Mesendoderm (in vitro differentiated cells): ENCODE results near the gene KRTAP9-4.

Source experiments
- DNase-seq: peaks from one replicate; pipeline ENCODE4 v3.0.0; 2013
- H2AK5ac ChIP-seq: 2 replicates; pipeline ENCODE4 v1.6.1; 2013; ENCODE audit warnings: low read length, inconsistent platforms
- H2BK120ac ChIP-seq: 2 replicates; pipeline ENCODE4 v1.6.1; 2013; ENCODE audit warnings: low read depth, mild to moderate bottlenecking, low read length, moderate library complexity, mixed read lengths
- H2BK15ac ChIP-seq: replicated peaks from 2 replicates; pipeline ENCODE4 v1.6.1; 2013; ENCODE audit warnings: low read depth, mild to moderate bottlenecking, moderate library complexity
- H2BK5ac ChIP-seq: 2 replicates; pipeline ENCODE4 v1.6.1; 2013; ENCODE audit warnings: low read length, inconsistent platforms
- H3K18ac ChIP-seq: 2 replicates; pipeline ENCODE4 v1.6.1; 2013; ENCODE audit warnings: mild to moderate bottlenecking, low read length, mixed read lengths
- H3K23ac ChIP-seq: one replicate; pipeline ENCODE4 v1.6.1; 2013; ENCODE audit warnings: low read length
- H3K27ac ChIP-seq: 2 replicates; pipeline ENCODE4 v1.5.1; 2013; ENCODE audit warnings: low read depth, mild to moderate bottlenecking, inconsistent platforms, low read length, moderate library complexity
- H3K27me3 ChIP-seq: 2 replicates; pipeline ENCODE4 v1.6.1; 2013; ENCODE audit warnings: low read length, control low read depth, mild to moderate bottlenecking, inconsistent platforms; ENCODE audit not compliant: insufficient read depth, poor library complexity
- H3K36me3 ChIP-seq: 2 replicates; pipeline ENCODE4 v1.6.1; 2013; ENCODE audit warnings: low read length, inconsistent platforms; ENCODE audit not compliant: control insufficient read depth, insufficient read depth
- H3K4ac ChIP-seq: one replicate; pipeline ENCODE4 v1.6.1; 2013; ENCODE audit warnings: low read depth, mild to moderate bottlenecking, low read length, moderate library complexity
- H3K4me1 ChIP-seq: 2 replicates; pipeline ENCODE4 v1.6.1; 2013; ENCODE audit warnings: low read depth, low read length, inconsistent platforms; ENCODE audit not compliant: control insufficient read depth
- H3K4me2 ChIP-seq: 2 replicates; pipeline ENCODE4 v1.6.1; 2013; ENCODE audit warnings: low read length
- H3K4me3 ChIP-seq: 2 replicates; pipeline ENCODE4 v1.5.1; 2013; ENCODE audit warnings: mild to moderate bottlenecking, low read length
- H3K56ac ChIP-seq: one replicate; pipeline ENCODE4 v1.6.1; 2013; ENCODE audit warnings: low read length
- H3K79me1 ChIP-seq: 2 replicates; pipeline ENCODE4 v1.6.1; 2013; ENCODE audit warnings: low read length, inconsistent platforms
- H3K79me2 ChIP-seq: 2 replicates; pipeline ENCODE4 v1.6.1; 2013; ENCODE audit warnings: mild to moderate bottlenecking, low read length; ENCODE audit not compliant: control insufficient read depth, insufficient read depth
- H3K9ac ChIP-seq: 2 replicates; pipeline ENCODE4 v1.6.1; 2013; ENCODE audit warnings: low read length, inconsistent platforms
- H4K5ac ChIP-seq: one replicate; pipeline ENCODE4 v1.6.1; 2013; ENCODE audit warnings: low read length
- H4K8ac ChIP-seq: one replicate; pipeline ENCODE4 v1.6.1; 2013; ENCODE audit warnings: low read depth, mild to moderate bottlenecking, control low read depth, low read length, moderate library complexity
- WGBS: extraction: QIAGEN DNeasy Blood & Tissue Kit; methylation state at CpG from one replicate; pipeline ENCODE4 v1.1.7; 2013; ENCODE audit warnings: low lambda C conversion rate, missing lambda C conversion rate; ENCODE audit not compliant: insufficient coverage; ENCODE audit errors: extremely low coverage; 5-methylcytosine and 5-hydroxymethylcytosine counted together

Gene KRTAP9-4

GRCh38 chr17:41256291-41256685 lies 6.8 kb downstream of the KRTAP9-4 start:
- Histone ChIP-seq H2AK5ac (no peak overlapping the region), H3K36me3 (no peaks in the 10 kb centered on the region), H3K18ac (no peak overlapping the region), H3K4ac (no peak overlapping the region), H2BK120ac (no peak overlapping the region), H4K8ac (no peak overlapping the region), H3K27me3 (no peaks in the 10 kb centered on the region), H3K4me2 (no peak overlapping the region), H3K9ac (no peak overlapping the region), H4K5ac (no peak overlapping the region), H3K79me2 (no peaks in the 10 kb centered on the region), H3K4me1 (no peaks in the 10 kb centered on the region), H3K23ac (no peak overlapping the region), H2BK5ac (no peak overlapping the region), H3K79me1 (no peaks in the 10 kb centered on the region), H2BK15ac (no peak overlapping the region), H3K56ac (no peak overlapping the region), H3K4me3 (no peak overlapping the region), H3K27ac (no peak overlapping the region)
- no CpG with 5 or more reads among the region's 1 CpG for WGBS
- DNase-seq: no peak

- Histone ChIP-seq H3K4me2 (no peak overlapping the region), H4K5ac (no peak overlapping the region), H3K4me3 (no peak overlapping the region), H3K36me3 (no peaks in the 10 kb centered on the region), H3K9ac (no peak overlapping the region), H2BK5ac (no peak overlapping the region), H3K18ac (no peak overlapping the region), H3K4ac (no peak overlapping the region), H3K4me1 (no peaks in the 10 kb centered on the region), H3K56ac (no peak overlapping the region), H2AK5ac (no peak overlapping the region), H4K8ac (no peak overlapping the region), H3K79me2 (no peaks in the 10 kb centered on the region), H3K23ac (no peak overlapping the region), H3K27me3 (no peaks in the 10 kb centered on the region), H2BK120ac (no peak overlapping the region), H3K79me1 (no peaks in the 10 kb centered on the region), H3K27ac (no peak overlapping the region), H2BK15ac (no peak overlapping the region)
- DNase-seq: no peak
Measured at GRCh38 chr17:41258406-41258805, 8.9 kb downstream of the KRTAP9-4 start.

- Histone ChIP-seq H3K79me2 (no peaks in the 10 kb centered on the region), H2BK5ac (no peak overlapping the region), H3K4me3 (no peak overlapping the region), H3K79me1 (no peaks in the 10 kb centered on the region), H4K5ac (no peak overlapping the region), H3K4ac (no peak overlapping the region), H3K4me2 (no peak overlapping the region), H3K27me3 (no peaks in the 10 kb centered on the region), H3K18ac (no peak overlapping the region), H3K36me3 (no peaks in the 10 kb centered on the region), H2AK5ac (no peak overlapping the region), H3K23ac (no peak overlapping the region), H3K4me1 (no peaks in the 10 kb centered on the region), H4K8ac (no peak overlapping the region), H3K9ac (no peak overlapping the region), H3K56ac (no peak overlapping the region), H3K27ac (no peak overlapping the region), H2BK15ac (no peak overlapping the region), H2BK120ac (no peak overlapping the region)
- WGBS: no CpG with 5 or more reads among the region's 2 CpGs
- DNase-seq: no peak
Measured at GRCh38 chr17:41263212-41263611, 13.7 kb downstream of the KRTAP9-4 start.

GRCh38 chr17:41264599-41264998 lies 15.1 kb downstream of the KRTAP9-4 start:
- Histone ChIP-seq H3K79me2 (no peaks in the 10 kb centered on the region), H3K4me3 (no peak overlapping the region), H2BK5ac (no peak overlapping the region), H2BK120ac (no peak overlapping the region), H2BK15ac (no peak overlapping the region), H3K56ac (no peak overlapping the region), H2AK5ac (no peak overlapping the region), H3K27me3 (no peaks in the 10 kb centered on the region), H3K79me1 (no peaks in the 10 kb centered on the region), H3K36me3 (no peaks in the 10 kb centered on the region), H3K23ac (no peak overlapping the region), H3K4me2 (no peak overlapping the region), H3K27ac (no peak overlapping the region), H3K9ac (no peak overlapping the region), H4K5ac (no peak overlapping the region), H3K18ac (no peak overlapping the region), H4K8ac (no peak overlapping the region), H3K4ac (no peak overlapping the region), H3K4me1 (no peaks in the 10 kb centered on the region)
- no peak for DNase-seq
- WGBS: no CpG with 5 or more reads among the region's 3 CpGs

GRCh38 chr17:41265078-41265477 lies 15.6 kb downstream of the KRTAP9-4 start, which contains the start of gene KRTAP9-6:
KRTAP9-6 (plus strand) TSS chr17:41265378; CDS start chr17:41265378, 0 bp downstream.
- H3K4me3 ChIP-seq: no peak within 1 kb of the TSS
- no peak for DNase-seq
- H2AK5ac ChIP-seq: no peak within 1 kb of the TSS
- WGBS: no CpG with 5 or more reads among the region's 2 CpGs
- no peak within 1 kb of the TSS for H3K4me2 ChIP-seq
- H3K9ac ChIP-seq: no peak within 1 kb of the TSS
- H3K56ac ChIP-seq: no peak within 1 kb of the TSS
- no peak within 1 kb of the TSS for H3K23ac ChIP-seq
- H3K79me1 ChIP-seq: no peaks in the 10 kb centered on the region
- H3K36me3 ChIP-seq: no peaks in the 10 kb centered on the region
- H4K5ac ChIP-seq: no peak within 1 kb of the TSS
- H3K4ac ChIP-seq: no peak within 1 kb of the TSS
- no peaks in the 10 kb centered on the region for H3K79me2 ChIP-seq
- no peak within 1 kb of the TSS for H4K8ac ChIP-seq
- H3K18ac ChIP-seq: no peak within 1 kb of the TSS
- H2BK120ac ChIP-seq: no peak within 1 kb of the TSS
- no peak within 1 kb of the TSS for H3K27ac ChIP-seq
- no peaks in the 10 kb centered on the region for H3K4me1 ChIP-seq
- no peaks in the 10 kb centered on the region for H3K27me3 ChIP-seq
- no peak within 1 kb of the TSS for H2BK5ac ChIP-seq
- H2BK15ac ChIP-seq: no peak within 1 kb of the TSS

GRCh38 chr17:41267711-41268110 lies 18.2 kb downstream of the KRTAP9-4 start:
- no peak overlapping the region for H3K4me3 ChIP-seq
- H3K18ac ChIP-seq: no peak overlapping the region
- no peak overlapping the region for H3K9ac ChIP-seq
- H2BK120ac ChIP-seq: no peak overlapping the region
- WGBS: no CpG with 5 or more reads among the region's 3 CpGs
- no peak overlapping the region for H2BK5ac ChIP-seq
- no peaks in the 10 kb centered on the region for H3K27me3 ChIP-seq
- no peak overlapping the region for H3K27ac ChIP-seq
- H3K36me3 ChIP-seq: no peaks in the 10 kb centered on the region
- no peaks in the 10 kb centered on the region for H3K79me2 ChIP-seq
- H3K4ac ChIP-seq: no peak overlapping the region
- H3K4me2 ChIP-seq: no peak overlapping the region
- H3K56ac ChIP-seq: no peak overlapping the region
- H2AK5ac ChIP-seq: no peak overlapping the region
- no peaks in the 10 kb centered on the region for H3K79me1 ChIP-seq
- no peak for DNase-seq
- no peaks in the 10 kb centered on the region for H3K4me1 ChIP-seq
- H2BK15ac ChIP-seq: no peak overlapping the region
- H3K23ac ChIP-seq: no peak overlapping the region
- no peak overlapping the region for H4K8ac ChIP-seq
- no peak overlapping the region for H4K5ac ChIP-seq
